Tibial nerve (tissue), 4 donors: ENCODE data around the gene IQCF6. TPM values are rescaled to one million over a fixed set of nuclear protein-coding genes. Genes with fewer than 3 reads are reported as not detected.
"Not testable (repeated sequence)": the region's sequence is repeated elsewhere in the genome, so short reads cannot be mapped to it uniquely, and the experiment has no call there.

ENCODE experiments used
- DNase-seq, 2 donors: peaks; one replicate each; pipeline ENCODE4 v3.0.0-alpha.2; 2019; ENCODE audit warnings: low spot score in 2 of 2
- H3K27ac ChIP-seq, 4 donors: fragments of 200-600 bp; sonication (generic) in 3 of 4; one replicate each; pipeline ENCODE4 v1.5.1; 2017 to 2019; ENCODE audit warnings: mild to moderate bottlenecking in 1 of 4
- H3K27me3 ChIP-seq, 2 donors: fragments of 200-600 bp; sonication (generic) in 1 of 2; one replicate each; pipeline versions ENCODE4 v1.5.1 to v1.6.0; 2017 to 2019
- H3K36me3 ChIP-seq, 3 donors: fragments of 200-600 bp; sonication (generic); one replicate each; pipeline ENCODE4 v1.5.1; 2018 to 2019
- H3K4me1 ChIP-seq, 4 donors: fragments of 200-600 bp; sonication (generic) in 3 of 4; one replicate each; pipeline ENCODE4 v1.5.1; 2017 to 2019
- H3K4me3 ChIP-seq, 4 donors: fragments of 200-600 bp; sonication (generic) in 3 of 4; one replicate each; pipeline ENCODE4 v1.5.1; 2017 to 2019; ENCODE audit warnings: mild to moderate bottlenecking in 1 of 4, moderate library complexity in 1 of 4
- H3K9me3 ChIP-seq, 4 donors: fragments of 200-600 bp; sonication (generic) in 3 of 4; one replicate each; pipeline ENCODE4 v1.5.1; 2017 to 2019
- EP300 ChIP-seq, 2 donors: sonication (generic); formaldehyde crosslinking; IDR thresholded peaks; one replicate each; pipeline ENCODE4 v1.6.1; 2017; ENCODE audit warnings: antibody characterized with exemption in 2 of 2, mild to moderate bottlenecking in 1 of 2
- POLR2A ChIP-seq, 2 donors: fragments of 450-650 bp; IDR thresholded peaks; one replicate each; pipeline ENCODE4 v1.6.1; 2017; ENCODE audit warnings: antibody characterized with exemption in 2 of 2, mild to moderate bottlenecking in 2 of 2, moderate library complexity in 2 of 2
- WGBS, 2 donors: methylation state at CpG; one replicate each; pipeline ENCODE4 v1.1.5; 2018; 5-methylcytosine and 5-hydroxymethylcytosine counted together
- total RNA-seq, 4 donors: library from RNA; depleted of rRNA; stranded (reverse); fragments of >200 nt; gene quantifications; one replicate each; pipeline ENCODE4 v1.1.0, GENCODE V29; 2016
- TF ChIP-seq, protein P1 (sequence below), 5 experiments: fragments of 200-600 bp in 3 of 5; fragments of 450-650 bp in 2 of 5; sonication (generic) in 3 of 5; IDR thresholded peaks; one replicate each; pipeline ENCODE4 v1.5.1; 2016 to 2019; ENCODE audit warnings: antibody characterized with exemption in 5 of 5, mild to moderate bottlenecking in 3 of 5, moderate library complexity in 2 of 5

The IQCF6 gene
- total RNA-seq, 4 donors from 2014 or later, result not detected

DNA sequence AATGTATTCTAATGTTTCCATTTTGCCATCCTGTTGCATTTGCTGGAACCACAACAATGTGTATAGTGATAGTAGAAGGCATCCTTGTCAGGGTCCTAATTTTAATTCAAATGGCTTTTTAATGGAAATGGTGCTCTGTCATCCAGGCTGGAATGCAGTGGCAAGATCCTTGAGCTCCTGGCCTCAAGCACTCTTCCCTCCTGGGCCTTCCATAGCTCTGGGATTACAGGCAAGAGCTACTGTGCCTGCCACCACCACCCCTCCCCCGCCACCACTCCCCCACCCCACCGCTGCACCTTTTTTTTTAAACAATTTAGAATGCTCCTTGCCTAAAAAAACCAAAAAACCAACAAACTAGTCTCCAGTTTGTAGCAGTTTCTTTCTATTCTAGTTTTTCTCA, 15.2 kb upstream of the IQCF6 start:
- DNase-seq, result no peak
- H3K27me3 ChIP-seq, result no peaks in the 10 kb centered on the region
- H3K36me3 ChIP-seq, result no peaks in the 10 kb centered on the region
- 47 to 53% methylated on average over 2 of the region's 2 CpGs for WGBS, 2 donors
- H3K9me3 ChIP-seq, result no peaks in the 10 kb centered on the region
- no peaks in the 10 kb centered on the region for H3K4me1 ChIP-seq
- H3K4me3 ChIP-seq, result no peak overlapping the region
- no peak overlapping the region for H3K27ac ChIP-seq
- TF ChIP-seq, protein P1, sequence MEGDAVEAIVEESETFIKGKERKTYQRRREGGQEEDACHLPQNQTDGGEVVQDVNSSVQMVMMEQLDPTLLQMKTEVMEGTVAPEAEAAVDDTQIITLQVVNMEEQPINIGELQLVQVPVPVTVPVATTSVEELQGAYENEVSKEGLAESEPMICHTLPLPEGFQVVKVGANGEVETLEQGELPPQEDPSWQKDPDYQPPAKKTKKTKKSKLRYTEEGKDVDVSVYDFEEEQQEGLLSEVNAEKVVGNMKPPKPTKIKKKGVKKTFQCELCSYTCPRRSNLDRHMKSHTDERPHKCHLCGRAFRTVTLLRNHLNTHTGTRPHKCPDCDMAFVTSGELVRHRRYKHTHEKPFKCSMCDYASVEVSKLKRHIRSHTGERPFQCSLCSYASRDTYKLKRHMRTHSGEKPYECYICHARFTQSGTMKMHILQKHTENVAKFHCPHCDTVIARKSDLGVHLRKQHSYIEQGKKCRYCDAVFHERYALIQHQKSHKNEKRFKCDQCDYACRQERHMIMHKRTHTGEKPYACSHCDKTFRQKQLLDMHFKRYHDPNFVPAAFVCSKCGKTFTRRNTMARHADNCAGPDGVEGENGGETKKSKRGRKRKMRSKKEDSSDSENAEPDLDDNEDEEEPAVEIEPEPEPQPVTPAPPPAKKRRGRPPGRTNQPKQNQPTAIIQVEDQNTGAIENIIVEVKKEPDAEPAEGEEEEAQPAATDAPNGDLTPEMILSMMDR (IDR thresholded peaks at IDR 0.05), result no peak
- TF ChIP-seq EP300 (IDR thresholded peaks at IDR 0.05) (no peak), POLR2A (IDR thresholded peaks at IDR 0.05) (no peak)

GRCh38 chr3:51792206-51792605, 13.2 kb upstream of the IQCF6 start:
- Histone ChIP-seq H3K27me3 (no peaks in the 10 kb centered on the region), H3K36me3 (no peaks in the 10 kb centered on the region), H3K27ac (no peak overlapping the region), H3K4me1 (no peaks in the 10 kb centered on the region), H3K4me3 (no peak overlapping the region), H3K9me3 (no peaks in the 10 kb centered on the region)
- TF ChIP-seq POLR2A (IDR thresholded peaks at IDR 0.05) (no peak), EP300 (IDR thresholded peaks at IDR 0.05) (no peak)
- TF ChIP-seq, protein P1 (IDR thresholded peaks at IDR 0.05), result no peak
- 83 to 85% methylated on average over 7 of the region's 7 CpGs for WGBS, 2 donors
- no peak for DNase-seq

DNA sequence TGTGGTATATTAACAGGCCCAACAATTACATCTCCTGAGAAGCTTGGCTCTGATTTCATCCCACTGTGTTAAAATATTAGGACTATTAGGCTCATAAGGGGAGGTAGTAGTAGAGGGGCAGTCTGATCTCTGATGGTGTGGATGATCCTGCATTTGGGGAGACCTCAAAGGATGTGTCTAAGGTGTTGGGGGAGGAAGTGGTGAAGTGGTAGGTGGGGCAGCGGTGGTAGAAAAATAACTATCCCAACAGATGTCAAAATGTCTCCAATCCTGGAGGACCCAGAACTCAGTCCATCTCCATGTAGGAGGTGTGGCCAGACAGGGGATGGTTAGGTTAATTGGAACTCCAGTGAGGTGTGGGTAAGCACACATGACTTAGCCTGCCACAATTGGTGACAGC, 10.4 kb upstream of the IQCF6 start:
- 86 to 91% methylated on average over 1 of the region's 1 CpG for WGBS, 2 donors
- H3K4me1 ChIP-seq, result no peaks in the 10 kb centered on the region
- DNase-seq, result no peak

GRCh38 chr3:51787576-51787975, 8.5 kb upstream of the IQCF6 start:
- not testable (repeated sequence) for H3K9me3 ChIP-seq, H3K4me3 ChIP-seq, H3K4me1 ChIP-seq, H3K27ac ChIP-seq, H3K27me3 ChIP-seq, DNase-seq, H3K36me3 ChIP-seq

More for the DNA sequence above, 10.4 kb upstream of the IQCF6 start:
- no peaks in the 10 kb centered on the region for H3K27me3 ChIP-seq
- H3K36me3 ChIP-seq, result no peaks in the 10 kb centered on the region
- no peak overlapping the region for H3K27ac ChIP-seq
- H3K4me3 ChIP-seq, result no peak overlapping the region
- no peaks in the 10 kb centered on the region for H3K9me3 ChIP-seq
- TF ChIP-seq POLR2A (IDR thresholded peaks at IDR 0.05), result no peak
- TF ChIP-seq EP300 (IDR thresholded peaks at IDR 0.05), result no peak

DNA sequence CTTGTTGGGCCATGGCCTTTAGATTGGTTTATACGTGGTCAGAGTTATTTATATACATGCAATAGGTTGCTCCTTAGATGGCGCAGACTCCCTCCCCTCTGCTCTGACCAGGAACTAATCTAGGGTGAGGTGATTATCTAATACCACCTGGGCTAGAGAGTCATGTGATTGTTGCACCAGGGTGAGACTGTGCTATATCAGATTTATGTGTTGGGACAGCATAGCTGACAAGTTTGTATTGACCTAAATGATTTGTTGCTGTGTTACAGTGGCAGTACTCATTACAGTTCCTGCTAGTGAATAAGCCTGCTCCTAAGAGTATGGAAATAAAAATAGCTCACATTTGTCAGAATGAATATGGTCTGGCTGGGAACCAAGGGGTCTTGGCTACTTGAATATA, 7.2 kb upstream of the IQCF6 start:
- no peak for DNase-seq
- Histone ChIP-seq H3K9me3 (no peaks in the 10 kb centered on the region), H3K36me3 (no peaks in the 10 kb centered on the region), H3K27me3 (no peaks in the 10 kb centered on the region), H3K27ac (no peak overlapping the region), H3K4me3 (no peak overlapping the region), H3K4me1 (no peaks in the 10 kb centered on the region)
- 71 to 83% methylated on average over 2 of the region's 2 CpGs for WGBS, 2 donors
- TF ChIP-seq POLR2A (IDR thresholded peaks at IDR 0.05) (no peak), EP300 (IDR thresholded peaks at IDR 0.05) (no peak)
- TF ChIP-seq, protein P1 (IDR thresholded peaks at IDR 0.05), result no peak

DNA sequence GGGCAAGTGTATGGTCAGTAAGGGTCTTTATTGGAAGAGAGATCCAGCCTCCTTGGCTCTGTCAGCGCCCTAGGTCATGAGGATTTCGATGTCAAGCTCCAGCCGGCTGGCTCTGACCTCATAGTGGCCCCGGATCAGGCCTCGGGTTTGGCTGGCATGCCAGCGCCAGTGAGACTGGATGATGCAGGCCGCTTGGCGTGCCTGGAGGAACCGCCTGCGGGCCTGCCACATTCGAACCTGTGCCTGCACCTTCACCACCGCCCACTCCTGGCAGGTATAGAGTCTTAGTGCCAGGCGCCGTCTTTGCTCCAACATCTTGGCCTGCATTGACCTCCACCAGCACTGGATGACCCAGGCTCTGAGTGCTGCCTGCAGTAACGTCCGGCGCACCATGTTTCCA, 483 bp downstream of the IQCF6 start:
- H3K4me1 ChIP-seq, result no peaks in the 10 kb centered on the region
- TF ChIP-seq EP300 (IDR thresholded peaks at IDR 0.05) (no peak), POLR2A (IDR thresholded peaks at IDR 0.05) (no peak)
- TF ChIP-seq, protein P1 (IDR thresholded peaks at IDR 0.05), result no peak
- H3K27ac ChIP-seq, result no peak overlapping the region
- DNase-seq, result no peak
- H3K27me3 ChIP-seq, result no peaks in the 10 kb centered on the region
- no peak overlapping the region for H3K4me3 ChIP-seq
- WGBS, 2 donors, result 94 to 97% methylated on average over 15 to 17 of the region's 17 CpGs
- no peaks in the 10 kb centered on the region for H3K9me3 ChIP-seq
- H3K36me3 ChIP-seq, result no peaks in the 10 kb centered on the region
